OCI-LY7 (cell line): ENCODE measurements around the gene IQGAP3. TPM values are rescaled to one million over a fixed set of nuclear protein-coding genes. Genes with fewer than 3 reads are reported as not detected.

Experiments used
- BruUV-seq: library from RNA; stranded (reverse); fragments of 400-500 nt; replicated peaks from 2 replicates; lab custom pipeline; 2021; lab: Mats Ljungman, UMichigan
- CTCF ChIA-PET: fragments of 300-600 bp; sonication (Branson Sonifier 250); formaldehyde crosslinking; loops from one replicate; lab custom pipeline; 2022; ENCODE audit warnings: antibody characterized with exemption; ENCODE audit not compliant: unreplicated experiment; lab: Charles Lee
- POLR2A ChIA-PET: fragments of 300-600 bp; sonication (Branson Sonifier 250); formaldehyde crosslinking; loops from one replicate; lab custom pipeline; 2022; ENCODE audit warnings: antibody characterized with exemption; lab: Charles Lee
- DNase-seq: peaks from one replicate; pipeline ENCODE4 v3.0.0-alpha.2; 2015; ENCODE audit warnings: low spot score
- H2AFZ ChIP-seq: fragments of 200-600 bp; sonication (generic), shearing (Covaris generic); 2 replicates; pipeline ENCODE4 v1.6.1; 2014; ENCODE audit warnings: mild to moderate bottlenecking, antibody characterized with exemption, low read length, moderate library complexity
- H3K27ac ChIP-seq: fragments of 200-600 bp; sonication (generic); 2 replicates; pipeline ENCODE4 v1.5.1; 2014; ENCODE audit warnings: mixed run types, low read depth, mild to moderate bottlenecking, moderate library complexity, low read length, inconsistent platforms; ENCODE audit not compliant: poor library complexity, severe bottlenecking
- H3K36me3 ChIP-seq: fragments of 200-600 bp; sonication (generic); 2 replicates; pipeline ENCODE4 v1.6.1; 2014; ENCODE audit warnings: mild to moderate bottlenecking, antibody characterized with exemption, low read length, moderate library complexity, mixed read lengths; ENCODE audit not compliant: insufficient read depth
- H3K4me1 ChIP-seq: fragments of 200-600 bp; sonication (generic); 2 replicates; pipeline ENCODE4 v1.5.1; 2014; ENCODE audit warnings: mild to moderate bottlenecking, low read length; ENCODE audit not compliant: insufficient read depth, poor library complexity, severe bottlenecking
- H3K4me2 ChIP-seq: fragments of 200-600 bp; sonication (generic); 2 replicates; pipeline ENCODE4 v1.6.1; 2014; ENCODE audit warnings: mild to moderate bottlenecking, low read length
- H3K4me3 ChIP-seq: fragments of 200-600 bp; sonication (generic); 2 replicates; pipeline ENCODE4 v1.5.1; 2014; ENCODE audit warnings: mild to moderate bottlenecking, low read depth, low read length; ENCODE audit not compliant: poor library complexity, severe bottlenecking
- H3K79me2 ChIP-seq: fragments of 200-600 bp; sonication (generic); 2 replicates; pipeline ENCODE4 v1.6.1; 2016; ENCODE audit warnings: low read depth, mild to moderate bottlenecking, low read length, moderate library complexity, mixed read lengths; ENCODE audit not compliant: insufficient read depth
- H3K9me2 ChIP-seq: fragments of 200-600 bp; sonication (generic); 2 replicates; pipeline ENCODE4 v1.6.1; 2016; ENCODE audit warnings: mild to moderate bottlenecking, low read length, mixed read lengths; ENCODE audit not compliant: insufficient read depth
- H3K9me3 ChIP-seq: fragments of 200-600 bp; sonication (generic); 2 replicates; pipeline ENCODE4 v1.6.1; 2014; ENCODE audit warnings: mild to moderate bottlenecking, mixed run types, low read length, mixed read lengths
- H4K20me1 ChIP-seq: fragments of 200-600 bp; sonication (generic); 2 replicates; pipeline ENCODE4 v1.6.1; 2014; ENCODE audit warnings: mild to moderate bottlenecking, antibody characterized with exemption, low read length, moderate library complexity, mixed read lengths; ENCODE audit not compliant: insufficient read depth
- CTCF ChIP-seq: fragments of 200-600 bp; sonication (generic); conservative IDR thresholded peaks from 2 replicates; pipeline ENCODE4 v1.5.1; 2014; ENCODE audit warnings: mild to moderate bottlenecking, antibody characterized with exemption, low read length, moderate library complexity, mixed read lengths
- EZH2phosphoT487 ChIP-seq: fragments of 200-600 bp; sonication (generic); IDR thresholded peaks from 2 replicates; pipeline ENCODE4 v1.6.1; 2018; ENCODE audit warnings: low read depth, borderline replicate concordance, mild to moderate bottlenecking, mixed run types, antibody characterized with exemption, low read length, moderate library complexity, mixed read lengths
- intact Hi-C: fragments of 100-400 bp; cut with micrococcal nuclease; formaldehyde crosslinking; loops from one replicate; pipeline ENCODE4 v1.10.0; 2022; ENCODE audit not compliant: unreplicated experiment
- total RNA-seq, 2 experiments: library from RNA; depleted of rRNA in 1 of 2; stranded (reverse); fragments of >200 nt in 1 of 2; shearing (Covaris generic) in 1 of 2; gene quantifications; 2 replicates each; pipeline ENCODE4 v1.2.3, GENCODE V29; 2014 to 2022

IQGAP3 gene
- total RNA-seq, 2 experiments from 2014 or later = 22.4 to 28.7 TPM

- ChIA-PET CTCF (interaction anchor here (0.5 to 0.6 kb wide), 2 partner anchors 10 to 25 kb away, joined by 3 read pairs; no protein-coding TSS in a partner anchor), POLR2A (interaction anchor here (0.5 to 4.7 kb wide), 4 partner anchors 7 to 213 kb away, joined by 3 to 27 read pairs (median 4); partner anchors contain the start of genes MEF2D and NAXE)
- Histone ChIP-seq H3K9me3 (no peaks in the 10 kb centered on the region), H4K20me1 (no peaks in the 10 kb centered on the region), H3K36me3 (peaks cover 59% of the 10 kb centered on the region), H3K27ac (no peak overlapping the region), H3K4me2 (peak overlapping the region; percentile 91), H2AFZ (no peak overlapping the region), H3K4me3 (no peak overlapping the region), H3K79me2 (peaks cover 40% of the 10 kb centered on the region), H3K4me1 (peaks cover 26% of the 10 kb centered on the region), H3K9me2 (no peaks in the 10 kb centered on the region)
- TF ChIP-seq EZH2phosphoT487 (no peak), CTCF (no peak)
- intact Hi-C loops = no loop called here
- no peak for DNase-seq
- BruUV-seq = no TSS peak
Observed at GRCh38 chr1:156598731-156599432, 26.5 kb upstream of the IQGAP3 start.

- H3K4me1 ChIP-seq = peaks cover 32% of the 10 kb centered on the region
- peaks cover 66% of the 10 kb centered on the region for H3K36me3 ChIP-seq
- H3K4me2 ChIP-seq = no peak overlapping the region
- intact Hi-C loops = no loop called here
- CTCF ChIA-PET = interaction anchor here (0.5 kb wide), 1 partner anchor 24 kb away, joined by 3 read pairs; no protein-coding TSS in a partner anchor
- DNase-seq = no peak
- H3K27ac ChIP-seq = no peak overlapping the region
- no peaks in the 10 kb centered on the region for H4K20me1 ChIP-seq
- H3K9me3 ChIP-seq = no peaks in the 10 kb centered on the region
- POLR2A ChIA-PET = no interaction called here
- no TSS peak for BruUV-seq
- H3K4me3 ChIP-seq = no peak overlapping the region
- H2AFZ ChIP-seq = no peak overlapping the region
- H3K9me2 ChIP-seq = no peaks in the 10 kb centered on the region
- peaks cover 40% of the 10 kb centered on the region for H3K79me2 ChIP-seq
- TF ChIP-seq CTCF = no peak
- TF ChIP-seq EZH2phosphoT487 = no peak
Observed at GRCh38 chr1:156598125-156598524, 25.8 kb upstream of the IQGAP3 start.

- no peak overlapping the region for H3K27ac ChIP-seq
- no peak overlapping the region for H3K4me2 ChIP-seq
- intact Hi-C loops = no loop called here
- H3K79me2 ChIP-seq = peaks cover 33% of the 10 kb centered on the region
- BruUV-seq = no TSS peak
- H3K36me3 ChIP-seq = peaks cover 74% of the 10 kb centered on the region
- no peaks in the 10 kb centered on the region for H3K9me3 ChIP-seq
- ChIA-PET POLR2A (interaction anchor here (0.6 kb wide), 1 partner anchor 17 kb away, joined by 4 read pairs; no protein-coding TSS in a partner anchor), CTCF (interaction anchor here (0.5 kb wide), 1 partner anchor 111 kb away, joined by 3 read pairs; no protein-coding TSS in a partner anchor)
- H3K4me1 ChIP-seq = peaks cover 28% of the 10 kb centered on the region
- H2AFZ ChIP-seq = no peak overlapping the region
- TF ChIP-seq CTCF (no peak), EZH2phosphoT487 (no peak)
- no peaks in the 10 kb centered on the region for H4K20me1 ChIP-seq
- no peaks in the 10 kb centered on the region for H3K9me2 ChIP-seq
- no peak overlapping the region for H3K4me3 ChIP-seq
- DNase-seq = no peak
Observed at GRCh38 chr1:156596426-156596825, 24.1 kb upstream of the IQGAP3 start.
